Trophoblast cell (in vitro differentiated cells and primary cell): ENCODE results near the gene YY2.
A peak's percentile ranks its signal among the peaks of the same experiment; 100 is the strongest.

ENCODE experiments used
- DNase-seq, 2 donors: peaks; one replicate each; pipeline ENCODE4 v3.0.0-alpha.2; 2016
- H2AFZ ChIP-seq: 2 replicates; pipeline ENCODE4 v1.6.1; 2013; ENCODE audit warnings: low read length, moderate library complexity, mild to moderate bottlenecking; ENCODE audit not compliant: insufficient read depth, poor library complexity
- H2AK5ac ChIP-seq: 2 replicates; pipeline ENCODE4 v1.6.1; 2013; ENCODE audit warnings: mild to moderate bottlenecking, low read length
- H2BK120ac ChIP-seq: 2 replicates; pipeline ENCODE4 v1.6.1; 2013; ENCODE audit warnings: low read length, mild to moderate bottlenecking, moderate library complexity; ENCODE audit not compliant: insufficient read depth, poor library complexity
- H2BK12ac ChIP-seq: 2 replicates; pipeline ENCODE4 v1.6.1; 2013; ENCODE audit warnings: mild to moderate bottlenecking, low read length, moderate library complexity
- H2BK5ac ChIP-seq: 2 replicates; pipeline ENCODE4 v1.6.1; 2013; ENCODE audit warnings: low read length, low read depth, moderate library complexity, mild to moderate bottlenecking; ENCODE audit not compliant: poor library complexity
- H3K14ac ChIP-seq: 2 replicates; pipeline ENCODE4 v1.6.1; 2013; ENCODE audit warnings: mild to moderate bottlenecking, low read length
- H3K18ac ChIP-seq: 2 replicates; pipeline ENCODE4 v1.6.1; 2013; ENCODE audit warnings: mild to moderate bottlenecking, low read length
- H3K23ac ChIP-seq: 2 replicates; pipeline ENCODE4 v1.6.1; 2013; ENCODE audit warnings: low read length
- H3K27ac ChIP-seq: 2 replicates; pipeline ENCODE4 v1.5.1; 2013; ENCODE audit warnings: low read depth, mild to moderate bottlenecking, inconsistent platforms, low read length, moderate library complexity
- H3K27me3 ChIP-seq: 2 replicates; pipeline ENCODE4 v1.6.1; 2013; ENCODE audit warnings: inconsistent platforms, mild to moderate bottlenecking, low read length, moderate library complexity; ENCODE audit not compliant: insufficient read depth
- H3K36me3 ChIP-seq, 2 experiments: 1 replicate in 1 of 2; 2 replicates in 1 of 2; pipeline ENCODE4 v1.6.1; 2013; ENCODE audit warnings: low read length in 2 of 2, mild to moderate bottlenecking in 2 of 2, moderate library complexity in 1 of 2; ENCODE audit not compliant: insufficient read depth in 2 of 2, control insufficient read depth in 1 of 2
- H3K4ac ChIP-seq: 2 replicates; pipeline ENCODE4 v1.6.1; 2013; ENCODE audit warnings: low read depth, mild to moderate bottlenecking, low read length, moderate library complexity
- H3K4me1 ChIP-seq, 2 experiments: 1 replicate in 1 of 2; 2 replicates in 1 of 2; pipeline ENCODE4 v1.6.1; 2013; ENCODE audit warnings: low read length in 2 of 2, mild to moderate bottlenecking in 2 of 2, moderate library complexity in 1 of 2; ENCODE audit not compliant: insufficient read depth in 2 of 2, control insufficient read depth in 1 of 2
- H3K4me2 ChIP-seq: 2 replicates; pipeline ENCODE4 v1.6.1; 2013; ENCODE audit warnings: inconsistent platforms, mild to moderate bottlenecking, low read length, moderate library complexity
- H3K4me3 ChIP-seq: 2 replicates; pipeline ENCODE4 v1.5.1; 2013; ENCODE audit warnings: mild to moderate bottlenecking, low read depth, low read length, inconsistent platforms
- H3K79me1 ChIP-seq: one replicate; pipeline ENCODE4 v1.6.1; 2013; ENCODE audit warnings: low read length
- H3K79me2 ChIP-seq: 2 replicates; pipeline ENCODE4 v1.6.1; 2013; ENCODE audit warnings: low read length, mild to moderate bottlenecking; ENCODE audit not compliant: control insufficient read depth, insufficient read depth, poor library complexity
- H3K9ac ChIP-seq: 2 replicates; pipeline ENCODE4 v1.6.1; 2013; ENCODE audit warnings: mild to moderate bottlenecking, low read length
- H3K9me3 ChIP-seq: 2 replicates; pipeline ENCODE4 v1.6.1; 2013; ENCODE audit warnings: low read depth, mild to moderate bottlenecking, control low read depth, inconsistent platforms, low read length; ENCODE audit not compliant: insufficient read depth
- H4K12ac ChIP-seq: 2 replicates; pipeline ENCODE4 v1.6.1; 2013; ENCODE audit warnings: low read depth, mild to moderate bottlenecking, low read length, moderate library complexity
- H4K8ac ChIP-seq: 2 replicates; pipeline ENCODE4 v1.6.1; 2013; ENCODE audit warnings: low read depth, mild to moderate bottlenecking, low read length, moderate library complexity
- H4K91ac ChIP-seq: one replicate; pipeline ENCODE4 v1.6.1; 2013; ENCODE audit warnings: low read depth, mild to moderate bottlenecking, low read length, moderate library complexity
- WGBS: extraction: QIAGEN DNeasy Blood & Tissue Kit; methylation state at CpG from one replicate; pipeline ENCODE4 v1.1.7; 2013; ENCODE audit warnings: missing lambda C conversion rate; ENCODE audit not compliant: insufficient read length, insufficient coverage; ENCODE audit errors: extremely low coverage; 5-methylcytosine and 5-hydroxymethylcytosine counted together

YY2 gene

GRCh38 chrX:21840193-21840545, 15.6 kb upstream of the YY2 start:
- no peak overlapping the region for H3K4me3 ChIP-seq
- no peak overlapping the region for H2AFZ ChIP-seq
- no peak overlapping the region for H4K91ac ChIP-seq

GRCh38 chrX:21843179-21843578, 12.6 kb upstream of the YY2 start:
- no peak for DNase-seq
- Histone ChIP-seq H3K4me3 (no peak overlapping the region), H3K4ac (no peak overlapping the region), H2BK120ac (no peak overlapping the region), H3K4me2 (no peak overlapping the region), H2AFZ (no peak overlapping the region), H2AK5ac (no peak overlapping the region), H3K9ac (no peak overlapping the region), H2BK5ac (no peak overlapping the region), H3K18ac (no peak overlapping the region), H3K79me2 (peaks cover 4% of the 10 kb centered on the region), H3K36me3 (no peaks in the 10 kb centered on the region), H3K79me1 (peaks cover 4% of the 10 kb centered on the region), H3K14ac (no peak overlapping the region), H4K91ac (no peak overlapping the region), H3K4me1 (no peaks in the 10 kb centered on the region), H4K8ac (no peak overlapping the region), H3K27me3 (no peaks in the 10 kb centered on the region), H4K12ac (no peak overlapping the region), H3K9me3 (no peaks in the 10 kb centered on the region), H3K27ac (no peak overlapping the region), H2BK12ac (no peak overlapping the region), H3K23ac (no peak overlapping the region)
- WGBS, result no CpG with 5 or more reads among the region's 5 CpGs

More at GRCh38 chrX:21840193-21840545, 15.6 kb upstream of the YY2 start:
- WGBS, result no CpG with 5 or more reads among the region's 6 CpGs
- Histone ChIP-seq H3K4ac (no peak overlapping the region), H4K8ac (no peak overlapping the region), H3K27ac (no peak overlapping the region), H2AK5ac (no peak overlapping the region), H3K23ac (no peak overlapping the region), H3K27me3 (no peaks in the 10 kb centered on the region), H3K4me2 (peak overlapping the region; percentile 49), H3K18ac (no peak overlapping the region), H3K14ac (no peak overlapping the region), H2BK120ac (no peak overlapping the region), H2BK12ac (no peak overlapping the region), H3K36me3 (no peaks in the 10 kb centered on the region), H3K9ac (no peak overlapping the region), H3K79me2 (peaks cover 4% of the 10 kb centered on the region), H3K9me3 (no peaks in the 10 kb centered on the region), H4K12ac (no peak overlapping the region), H3K4me1 (no peaks in the 10 kb centered on the region), H3K79me1 (peaks cover 4% of the 10 kb centered on the region), H2BK5ac (no peak overlapping the region)
- DNase-seq, result no peak

GRCh38 chrX:21845096-21845495, 10.7 kb upstream of the YY2 start:
- Histone ChIP-seq H3K14ac (no peak overlapping the region), H3K79me1 (no peaks in the 10 kb centered on the region), H3K79me2 (no peaks in the 10 kb centered on the region), H3K36me3 (no peaks in the 10 kb centered on the region), H3K4me3 (no peak overlapping the region), H3K4me2 (no peak overlapping the region), H2AK5ac (no peak overlapping the region), H2AFZ (no peak overlapping the region), H2BK5ac (no peak overlapping the region), H3K27me3 (no peaks in the 10 kb centered on the region), H3K9ac (no peak overlapping the region), H3K23ac (no peak overlapping the region), H2BK12ac (no peak overlapping the region), H4K12ac (no peak overlapping the region), H4K8ac (no peak overlapping the region), H3K9me3 (no peaks in the 10 kb centered on the region), H3K27ac (no peak overlapping the region), H3K18ac (no peak overlapping the region), H2BK120ac (no peak overlapping the region), H3K4ac (no peak overlapping the region), H3K4me1 (no peaks in the 10 kb centered on the region), H4K91ac (no peak overlapping the region)
- 100% methylated on average over 1 of the region's 6 CpGs for WGBS
- no peak for DNase-seq

- Histone ChIP-seq H3K36me3 (peaks cover 0 to 2% of the 10 kb centered on the region in 2 experiments), H2BK5ac (no peak overlapping the region), H3K14ac (no peak overlapping the region), H3K9me3 (no peaks in the 10 kb centered on the region), H4K91ac (no peak overlapping the region), H3K79me1 (no peaks in the 10 kb centered on the region), H3K18ac (no peak overlapping the region), H3K4me3 (no peak overlapping the region), H3K4me1 (no peaks in the 10 kb centered on the region), H2AK5ac (no peak overlapping the region), H3K23ac (no peak overlapping the region), H3K4ac (no peak overlapping the region), H3K9ac (no peak overlapping the region), H3K79me2 (no peaks in the 10 kb centered on the region), H2BK120ac (no peak overlapping the region), H2BK12ac (no peak overlapping the region), H4K8ac (no peak overlapping the region), H2AFZ (no peak overlapping the region), H3K4me2 (no peak overlapping the region), H3K27me3 (no peaks in the 10 kb centered on the region), H3K27ac (no peak overlapping the region), H4K12ac (no peak overlapping the region)
- no peak for DNase-seq
- no CpG with 5 or more reads among the region's 1 CpG for WGBS
These were observed 8.4 kb upstream of the YY2 start for GRCh38 chrX:21847342-21847741.
